ENCODE results near the gene RNF13.
A peak's percentile ranks its signal among the peaks of the same experiment; 100 is the strongest.

DNA sequence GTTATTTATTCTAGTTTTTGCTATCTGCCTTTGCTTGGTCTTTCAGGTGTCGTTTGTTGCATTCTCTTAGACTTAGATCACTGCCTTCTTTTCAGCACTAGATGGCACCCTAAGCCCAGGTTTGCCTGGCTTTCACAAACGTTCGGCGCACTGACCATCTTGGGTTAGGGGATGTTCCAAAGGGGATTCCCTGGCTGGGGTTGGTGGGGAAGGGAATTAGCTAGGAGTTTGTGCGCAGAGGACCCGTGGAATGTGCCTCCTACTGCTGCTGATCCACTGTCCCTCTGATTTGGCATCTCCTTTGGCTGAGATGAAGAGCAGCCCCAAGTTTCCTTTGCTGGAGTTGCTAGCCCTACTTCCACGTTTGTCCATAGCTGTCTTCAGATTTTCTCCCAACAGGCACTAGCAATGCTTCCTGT lies 123.8 kb downstream of the RNF13 start:
- TF ChIP-seq EZH2 (IDR thresholded peaks at IDR 0.05; ENCODE audit: borderline replicate concordance, low read length): no peak
- TF ChIP-seq, protein P1, sequence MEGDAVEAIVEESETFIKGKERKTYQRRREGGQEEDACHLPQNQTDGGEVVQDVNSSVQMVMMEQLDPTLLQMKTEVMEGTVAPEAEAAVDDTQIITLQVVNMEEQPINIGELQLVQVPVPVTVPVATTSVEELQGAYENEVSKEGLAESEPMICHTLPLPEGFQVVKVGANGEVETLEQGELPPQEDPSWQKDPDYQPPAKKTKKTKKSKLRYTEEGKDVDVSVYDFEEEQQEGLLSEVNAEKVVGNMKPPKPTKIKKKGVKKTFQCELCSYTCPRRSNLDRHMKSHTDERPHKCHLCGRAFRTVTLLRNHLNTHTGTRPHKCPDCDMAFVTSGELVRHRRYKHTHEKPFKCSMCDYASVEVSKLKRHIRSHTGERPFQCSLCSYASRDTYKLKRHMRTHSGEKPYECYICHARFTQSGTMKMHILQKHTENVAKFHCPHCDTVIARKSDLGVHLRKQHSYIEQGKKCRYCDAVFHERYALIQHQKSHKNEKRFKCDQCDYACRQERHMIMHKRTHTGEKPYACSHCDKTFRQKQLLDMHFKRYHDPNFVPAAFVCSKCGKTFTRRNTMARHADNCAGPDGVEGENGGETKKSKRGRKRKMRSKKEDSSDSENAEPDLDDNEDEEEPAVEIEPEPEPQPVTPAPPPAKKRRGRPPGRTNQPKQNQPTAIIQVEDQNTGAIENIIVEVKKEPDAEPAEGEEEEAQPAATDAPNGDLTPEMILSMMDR (conservative IDR thresholded peaks at IDR 0.05 in 1 of 2, IDR thresholded peaks at IDR 0.05 in 1 of 2; ENCODE audit: extremely low read depth in 1 of 2, insufficient read depth in 1 of 2, low read depth in 1 of 2, low read length in 2 of 2): peak; percentile 78 to 81

All from mammary epithelial cell (primary cell).